ENCODE data around the gene DYNLT2B. TPM values are rescaled to one million over a fixed set of nuclear protein-coding genes. Genes with fewer than 3 reads are reported as not detected.
"Not testable (repeated sequence)": the region's sequence is repeated elsewhere in the genome, so short reads cannot be mapped to it uniquely, and the experiment has no call there.

Gene DYNLT2B
- total and polyA plus RNA-seq, 12 donors: 2.1 to 8.1 (median 4.2) TPM

DNA sequence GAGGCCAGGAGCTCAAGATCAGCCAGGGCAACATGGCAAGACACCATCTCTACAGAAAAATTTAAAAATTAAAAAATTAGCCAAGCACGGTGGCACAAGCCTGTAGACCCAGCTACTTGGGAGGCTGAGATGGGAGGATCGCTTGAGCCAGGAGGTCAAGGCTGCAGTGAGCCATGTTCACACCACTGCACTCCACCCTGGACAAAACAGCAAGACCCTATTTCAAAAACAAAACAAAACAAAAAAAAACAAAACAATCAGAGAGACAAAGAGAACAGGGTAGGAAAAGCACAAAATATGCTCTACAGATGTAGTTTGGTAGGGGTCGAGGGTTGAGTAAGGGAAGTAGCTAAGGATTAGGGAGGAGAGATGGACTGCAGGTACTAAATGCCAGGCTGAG is 3.4 kb downstream of the DYNLT2B start:
- Histone ChIP-seq H3K27me3 (no peaks in the 10 kb centered on the region), H3K4me1 (peaks cover 0 to 10% (median 0%) of the 10 kb centered on the region in 9 donors), H3K36me3 (peaks cover 0 to 10% (median 0%) of the 10 kb centered on the region in 9 donors), H3K27ac (no peak overlapping the region), H3K9me3 (no peaks in the 10 kb centered on the region), H3K4me3 (no peak overlapping the region)
- 96 to 98% methylated on average over 3 of the region's 3 CpGs for WGBS, 2 donors
- no peak for DNase-seq
- no peak for ATAC-seq
- intact Hi-C loops (cut with DNase I): loop anchor here in 1 of 10 donors (10.0 kb wide), 1 partner anchor 120 kb away; the partner anchor contains the start of gene UBXN7
- TF ChIP-seq, protein P1, sequence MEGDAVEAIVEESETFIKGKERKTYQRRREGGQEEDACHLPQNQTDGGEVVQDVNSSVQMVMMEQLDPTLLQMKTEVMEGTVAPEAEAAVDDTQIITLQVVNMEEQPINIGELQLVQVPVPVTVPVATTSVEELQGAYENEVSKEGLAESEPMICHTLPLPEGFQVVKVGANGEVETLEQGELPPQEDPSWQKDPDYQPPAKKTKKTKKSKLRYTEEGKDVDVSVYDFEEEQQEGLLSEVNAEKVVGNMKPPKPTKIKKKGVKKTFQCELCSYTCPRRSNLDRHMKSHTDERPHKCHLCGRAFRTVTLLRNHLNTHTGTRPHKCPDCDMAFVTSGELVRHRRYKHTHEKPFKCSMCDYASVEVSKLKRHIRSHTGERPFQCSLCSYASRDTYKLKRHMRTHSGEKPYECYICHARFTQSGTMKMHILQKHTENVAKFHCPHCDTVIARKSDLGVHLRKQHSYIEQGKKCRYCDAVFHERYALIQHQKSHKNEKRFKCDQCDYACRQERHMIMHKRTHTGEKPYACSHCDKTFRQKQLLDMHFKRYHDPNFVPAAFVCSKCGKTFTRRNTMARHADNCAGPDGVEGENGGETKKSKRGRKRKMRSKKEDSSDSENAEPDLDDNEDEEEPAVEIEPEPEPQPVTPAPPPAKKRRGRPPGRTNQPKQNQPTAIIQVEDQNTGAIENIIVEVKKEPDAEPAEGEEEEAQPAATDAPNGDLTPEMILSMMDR (IDR thresholded peaks at IDR 0.05): no peak

DNA sequence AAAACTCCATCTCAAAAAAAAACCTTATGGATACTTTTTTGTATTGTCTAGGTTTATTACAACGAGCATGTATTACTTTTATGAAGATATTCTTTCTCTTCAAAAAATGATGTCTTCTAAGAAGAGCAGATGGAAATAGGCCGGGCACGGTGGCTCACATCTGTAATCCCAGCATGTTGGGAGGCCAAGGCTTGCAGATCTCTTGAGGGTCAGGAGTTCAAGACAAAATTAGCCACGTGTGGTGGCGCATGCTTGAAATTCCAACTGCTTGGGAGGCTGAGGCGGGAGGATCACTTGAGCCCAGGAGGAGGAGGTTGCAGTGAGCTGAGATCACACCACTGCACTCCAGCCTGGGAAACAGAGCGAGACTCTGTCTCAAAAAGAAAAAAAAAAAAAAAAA is 4.0 kb downstream of the DYNLT2B start:
- peaks cover 0 to 10% (median 0%) of the 10 kb centered on the region in 9 donors for H3K36me3 ChIP-seq
- 83 to 86% methylated on average over 7 of the region's 7 CpGs for WGBS, 2 donors
- H3K4me1 ChIP-seq, H3K27ac ChIP-seq, H3K4me3 ChIP-seq, ATAC-seq, DNase-seq, H3K9me3 ChIP-seq, H3K27me3 ChIP-seq: not testable (repeated sequence)
- intact Hi-C loops (cut with DNase I): loop anchor here in 1 of 10 donors (10.0 kb wide), 1 partner anchor 121 kb away; the partner anchor contains the start of gene UBXN7

DNA sequence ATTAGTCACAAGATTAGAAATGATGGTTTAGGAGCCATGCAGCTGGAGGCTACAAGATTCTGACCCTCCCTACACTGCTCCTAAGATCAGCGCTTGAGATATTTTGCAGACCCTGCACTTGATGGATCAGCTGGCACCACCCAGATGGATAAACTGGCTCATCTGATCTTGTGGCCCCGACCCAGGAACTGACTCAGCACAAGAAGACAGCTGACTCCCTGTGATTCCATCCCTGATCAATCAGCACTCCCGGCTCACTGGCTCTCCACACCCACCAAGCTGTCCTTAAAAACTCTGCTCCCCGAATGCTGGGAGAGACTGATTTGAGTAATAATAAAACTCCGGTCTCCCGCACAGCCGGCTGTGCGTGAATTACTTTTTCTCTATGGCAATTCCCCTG is 15.1 kb downstream of the DYNLT2B start:
- H3K27me3 ChIP-seq; H3K4me1 ChIP-seq; H3K27ac ChIP-seq; H3K4me3 ChIP-seq; intact Hi-C loops (cut with DNase I); DNase-seq; ATAC-seq; H3K9me3 ChIP-seq: not testable (repeated sequence)
- H3K36me3 ChIP-seq: peaks cover 0 to 51% (median 0%) of the 10 kb centered on the region in 9 donors
- 85 to 91% methylated on average over 7 to 8 of the region's 8 CpGs for WGBS, 2 donors

DNA sequence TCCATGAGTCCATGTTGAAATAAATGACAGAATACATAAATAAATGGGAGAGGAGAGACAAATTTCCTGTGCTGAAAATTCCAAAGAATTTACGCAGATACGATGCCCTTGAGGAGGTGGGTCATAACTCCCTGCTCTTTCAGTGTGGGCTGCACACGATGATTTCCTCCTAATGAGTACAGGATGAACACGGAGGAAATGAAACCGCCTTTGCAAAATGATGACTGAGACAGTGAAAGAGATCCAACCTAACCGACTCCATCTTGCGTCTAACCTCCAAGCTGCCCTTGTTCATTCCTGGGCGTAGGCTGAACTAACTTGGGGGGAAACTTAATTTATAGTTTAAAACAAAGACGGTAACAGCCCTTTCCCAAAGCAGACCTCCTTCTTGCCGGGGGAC is 15.5 kb downstream of the DYNLT2B start:
- 68 to 69% methylated on average over 7 of the region's 10 CpGs for WGBS, 2 donors
- H3K36me3 ChIP-seq: peaks cover 0 to 55% (median 0%) of the 10 kb centered on the region in 9 donors
- DNase-seq; H3K27ac ChIP-seq; intact Hi-C loops (cut with DNase I); H3K27me3 ChIP-seq; H3K4me1 ChIP-seq; H3K9me3 ChIP-seq; H3K4me3 ChIP-seq; ATAC-seq: not testable (repeated sequence)

DNA sequence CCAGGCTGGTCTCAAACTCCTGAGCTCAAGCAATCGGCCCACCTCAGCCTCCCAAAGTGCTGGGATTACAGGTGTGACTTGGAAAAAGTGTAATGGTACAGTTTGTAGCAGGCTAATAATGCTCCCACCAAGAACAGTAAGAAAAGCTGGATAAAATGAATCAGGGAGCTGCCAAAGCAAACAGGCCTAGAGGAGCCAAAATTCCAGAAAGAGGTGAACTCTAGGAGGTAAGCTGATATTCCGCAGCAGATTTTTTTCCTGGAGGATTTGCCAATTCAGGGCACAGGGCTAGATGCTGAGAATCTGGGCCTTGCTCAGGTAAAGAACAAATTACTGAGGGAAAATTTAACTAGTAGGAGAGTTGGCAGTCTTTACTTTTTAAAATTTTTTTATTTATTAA is 19.5 kb downstream of the DYNLT2B start:
- WGBS, 2 donors: 91 to 98% methylated on average over 2 of the region's 2 CpGs
- H3K4me1 ChIP-seq: no peaks in the 10 kb centered on the region
- no peak for DNase-seq
- TF ChIP-seq, protein P1 (IDR thresholded peaks at IDR 0.05): no peak
- H3K4me3 ChIP-seq: no peak overlapping the region
- H3K9me3 ChIP-seq: no peaks in the 10 kb centered on the region
- no peak for ATAC-seq
- H3K27ac ChIP-seq: no peak overlapping the region
- no peaks in the 10 kb centered on the region for H3K27me3 ChIP-seq
- peaks cover 0 to 39% (median 0%) of the 10 kb centered on the region in 9 donors for H3K36me3 ChIP-seq
- intact Hi-C loops (cut with DNase I): no loop called here

DNA sequence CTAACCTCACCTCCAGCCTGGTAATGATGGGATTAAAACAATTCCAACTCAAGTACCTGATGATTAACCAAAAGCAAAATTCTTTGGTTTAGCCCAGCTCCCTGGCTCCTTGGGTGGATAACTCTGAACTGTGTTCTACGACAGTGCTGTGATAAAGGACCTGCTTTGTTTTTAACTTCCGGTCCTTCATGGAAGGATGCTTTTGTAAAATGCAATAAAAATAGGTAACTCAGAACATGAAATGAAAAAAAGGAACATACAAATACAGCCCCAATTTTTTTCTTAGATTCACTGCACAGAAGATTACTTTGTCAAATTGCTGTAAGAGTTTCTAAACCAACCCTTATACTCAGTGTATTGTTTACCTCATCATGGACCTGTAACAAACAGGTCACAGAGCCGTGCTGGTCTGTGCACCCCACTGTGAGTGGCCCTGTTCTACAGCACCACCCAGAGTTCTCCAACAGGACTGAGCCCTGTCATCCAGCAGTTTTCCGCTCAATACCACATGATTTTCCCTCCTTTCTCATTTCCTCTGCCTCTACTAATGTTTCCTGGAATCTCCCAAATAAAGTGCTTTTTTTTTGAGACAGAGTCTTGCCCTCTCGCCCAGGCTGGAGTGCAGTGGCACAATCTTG is 25.6 kb downstream of the DYNLT2B start:
- intact Hi-C loops (cut with DNase I): no loop called here
- DNase-seq: no peak
- no peaks in the 10 kb centered on the region for H3K9me3 ChIP-seq
- H3K27ac ChIP-seq: no peak overlapping the region
- H3K4me3 ChIP-seq: no peak overlapping the region
- WGBS, 2 donors: 83 to 84% methylated on average over 5 of the region's 5 CpGs
- no peaks in the 10 kb centered on the region for H3K27me3 ChIP-seq
- TF ChIP-seq, protein P1 (IDR thresholded peaks at IDR 0.05): no peak
- peaks cover 0 to 6% (median 0%) of the 10 kb centered on the region in 9 donors for H3K36me3 ChIP-seq
- ATAC-seq: no peak
- peaks cover 0 to 8% (median 5%) of the 10 kb centered on the region in 9 donors for H3K4me1 ChIP-seq
